HG02678 (cell line): ENCODE data around the gene TECR.
A peak's percentile ranks its signal among the peaks of the same experiment; 100 is the strongest.

Experiments used
- ATAC-seq: cut with Tn5 transposase; IDR thresholded peaks from one replicate; pipeline ENCODE4 v1.9.1; 2021; ENCODE audit warnings: mild to moderate bottlenecking, moderate library complexity; ENCODE audit not compliant: unreplicated experiment

The TECR gene

GRCh38 chr19:14507704-14508542 is 21.5 kb upstream of the TECR start:
- no peak for ATAC-seq

- no peak for ATAC-seq
Observed at GRCh38 chr19:14510311-14511228, 18.8 kb upstream of the TECR start.

- ATAC-seq = no peak
Observed at GRCh38 chr19:14511229-14511593, 18.2 kb upstream of the TECR start.

- no peak for ATAC-seq
Observed at GRCh38 chr19:14512406-14512961, 16.9 kb upstream of the TECR start.

GRCh38 chr19:14514215-14514863 is 15.1 kb upstream of the TECR start:
- no peak for ATAC-seq

- no peak for ATAC-seq
Observed at GRCh38 chr19:14515501-14516047, 13.8 kb upstream of the TECR start.

GRCh38 chr19:14516048-14516534 is 13.3 kb upstream of the TECR start:
- no peak for ATAC-seq

GRCh38 chr19:14516746-14517438 is 12.5 kb upstream of the TECR start:
- no peak for ATAC-seq

GRCh38 chr19:14517446-14517839 is 12.0 kb upstream of the TECR start:
- no peak for ATAC-seq

GRCh38 chr19:14517840-14518505 is 11.4 kb upstream of the TECR start, which contains the start of gene DNAJB1:
DNAJB1 (minus strand) TSS chr19:14518397; CDS start chr19:14518349, 48 bp downstream.
- ATAC-seq = peak; percentile 61

- no peak for ATAC-seq
Observed at GRCh38 chr19:14519245-14519859, 10.0 kb upstream of the TECR start.

GRCh38 chr19:14519860-14520407 is 9.5 kb upstream of the TECR start:
- ATAC-seq = no peak

- no peak for ATAC-seq
Observed at GRCh38 chr19:14520543-14520942, 8.9 kb upstream of the TECR start.

GRCh38 chr19:14525729-14526128 is 3.7 kb upstream of the TECR start:
- ATAC-seq = no peak

- ATAC-seq = no peak
Observed at GRCh38 chr19:14526423-14526822, 3.0 kb upstream of the TECR start.

GRCh38 chr19:14528419-14529253 is 758 bp upstream of the TECR start:
- no peak for ATAC-seq

- no peak for ATAC-seq
Observed at GRCh38 chr19:14530005-14530348, 583 bp downstream of the TECR start.

- no peak for ATAC-seq
Observed at GRCh38 chr19:14530506-14530905, 1.1 kb downstream of the TECR start.
